PC-3 (cell line): ENCODE results near the gene SPATS2. TPM values are rescaled to one million over a fixed set of nuclear protein-coding genes. Genes with fewer than 3 reads are reported as not detected.

Source experiments
- ATAC-seq: fragments of 200-7000 bp; cut with Tn5 transposase; 2 replicates; pipeline ENCODE4 v1.9.1; 2020; ENCODE audit warnings: mild to moderate bottlenecking, moderate library complexity
- BruUV-seq: library from RNA; stranded (reverse); fragments of 400-500 nt; replicated peaks from 2 replicates; lab custom pipeline; 2021; lab: Mats Ljungman, UMichigan
- CTCF ChIA-PET: fragments of 300-600 bp; sonication (Branson Sonifier 250); formaldehyde crosslinking; loops from one replicate; lab custom pipeline; 2022; ENCODE audit warnings: antibody characterized with exemption; lab: Charles Lee
- POLR2A ChIA-PET: fragments of 300-600 bp; sonication (Branson Sonifier 250); formaldehyde crosslinking; loops from one replicate; lab custom pipeline; 2022; ENCODE audit warnings: antibody characterized with exemption; ENCODE audit not compliant: unreplicated experiment; lab: Charles Lee
- DNase-seq: peaks from one replicate; pipeline ENCODE4 v3.0.0-alpha.2; 2015
- H2AFZ ChIP-seq: fragments of 300-600 bp; sonication (generic); 2 replicates; pipeline ENCODE4 v1.6.0; 2016; ENCODE audit warnings: antibody characterized with exemption, low read length
- H3F3A ChIP-seq: fragments of 300-600 bp; sonication (generic); one replicate; pipeline ENCODE4 v1.6.0; 2017; ENCODE audit warnings: antibody characterized with exemption, low read length, control low read depth, mild to moderate bottlenecking; ENCODE audit not compliant: unreplicated experiment
- H3K27ac ChIP-seq: fragments of 300-600 bp; sonication (generic); 2 replicates; pipeline ENCODE4 v1.5.1; 2016; ENCODE audit warnings: mild to moderate bottlenecking, low read length
- H3K27me3 ChIP-seq: fragments of 300-600 bp; sonication (generic); 2 replicates; pipeline ENCODE4 v1.6.1; 2016; ENCODE audit warnings: low read length, mixed read lengths
- H3K36me3 ChIP-seq: fragments of 300-600 bp; sonication (generic); 2 replicates; pipeline ENCODE4 v1.6.1; 2016; ENCODE audit warnings: low read depth, mixed run types, low read length, mixed read lengths
- H3K4me1 ChIP-seq: fragments of 300-600 bp; sonication (generic); 2 replicates; pipeline ENCODE4 v1.5.1; 2016; ENCODE audit warnings: low read length; ENCODE audit not compliant: insufficient read depth
- H3K4me2 ChIP-seq: fragments of 300-600 bp; sonication (generic); 2 replicates; pipeline ENCODE4 v1.6.0; 2016; ENCODE audit warnings: low read length
- H3K4me3 ChIP-seq: fragments of 300-600 bp; sonication (generic); 2 replicates; pipeline ENCODE4 v1.5.1; 2016; ENCODE audit warnings: mild to moderate bottlenecking, low read length, mixed read lengths
- H3K79me2 ChIP-seq: fragments of 300-600 bp; sonication (generic); 2 replicates; pipeline ENCODE4 v1.6.1; 2017; ENCODE audit warnings: low read length, mixed read lengths
- H3K9ac ChIP-seq: fragments of 300-600 bp; sonication (generic); 2 replicates; pipeline ENCODE4 v1.6.0; 2016; ENCODE audit warnings: mild to moderate bottlenecking, low read length
- H3K9me2 ChIP-seq: fragments of 300-600 bp; sonication (generic); replicated peaks from 2 replicates; pipeline ENCODE4 v1.6.1; 2016; ENCODE audit warnings: mixed run types, low read length, mixed read lengths
- H3K9me3 ChIP-seq: fragments of 300-600 bp; sonication (generic); 2 replicates; pipeline ENCODE4 v1.6.1; 2016; ENCODE audit warnings: low read length, mixed read lengths
- H4K20me1 ChIP-seq: fragments of 300-600 bp; sonication (generic); 2 replicates; pipeline ENCODE4 v1.6.1; 2016; ENCODE audit warnings: low read length, mixed read lengths
- EZH2 ChIP-seq: fragments of 300-600 bp; sonication (generic); IDR thresholded peaks from one replicate; pipeline ENCODE4 v1.6.1; 2017; ENCODE audit warnings: antibody characterized with exemption, mild to moderate bottlenecking, low read length; ENCODE audit not compliant: unreplicated experiment
- EZH2phosphoT487 ChIP-seq: fragments of 300-600 bp; sonication (generic); IDR thresholded peaks from 2 replicates; pipeline ENCODE4 v1.6.1; 2018; ENCODE audit warnings: mild to moderate bottlenecking, antibody characterized with exemption, low read length, borderline replicate concordance
- intact Hi-C: fragments of 100-400 bp; cut with micrococcal nuclease; formaldehyde crosslinking; loops from 2 replicates; pipeline ENCODE4 v1.9.0; 2023
- total RNA-seq: library from RNA; depleted of rRNA; stranded (reverse); fragments of >200 nt; gene quantifications from 2 replicates; pipeline ENCODE4 v1.2.3, GENCODE V29; 2014
- TF ChIP-seq, protein P1 (sequence below): fragments of 300-600 bp; sonication (generic); conservative IDR thresholded peaks from 2 replicates; pipeline ENCODE4 v1.5.1; 2017; ENCODE audit warnings: antibody characterized with exemption, low read depth, mild to moderate bottlenecking, low read length

Gene SPATS2
- total RNA-seq, 1 experiment from 2014 or later, result 27.0 TPM

GRCh38 chr12:49357103-49357678 is 10.1 kb upstream of the SPATS2 start:
- BruUV-seq, result no TSS peak
- no peaks in the 10 kb centered on the region for H3K27me3 ChIP-seq
- ATAC-seq (peak; percentile 36; the same call in 1 of the 2 replicates), DNase-seq (peak; percentile 85)
- no peaks in the 10 kb centered on the region for H3K36me3 ChIP-seq
- no peaks in the 10 kb centered on the region for H3K9me3 ChIP-seq
- H3K9me2 ChIP-seq, result no peaks in the 10 kb centered on the region
- H3K4me2 ChIP-seq, result no peak overlapping the region
- H3K9ac ChIP-seq, result no peak overlapping the region
- H3K79me2 ChIP-seq, result no peaks in the 10 kb centered on the region
- no peak overlapping the region for H3K27ac ChIP-seq
- ChIA-PET CTCF (interaction anchor here (0.6 to 3.3 kb wide), 7 partner anchors 10 to 223 kb away, joined by 3 to 63 read pairs (median 10); partner anchors contain the start of genes DNAJC22 and SPATS2), POLR2A (interaction anchor here (0.6 kb wide), 1 partner anchor 35 kb away, joined by 5 read pairs; no protein-coding TSS in a partner anchor)
- H3F3A ChIP-seq, result no peaks in the 10 kb centered on the region
- H2AFZ ChIP-seq, result no peak overlapping the region
- intact Hi-C loops, result no loop called here
- no peak overlapping the region for H3K4me3 ChIP-seq
- H4K20me1 ChIP-seq, result no peaks in the 10 kb centered on the region
- TF ChIP-seq EZH2phosphoT487, result no peak
- TF ChIP-seq, protein P1, sequence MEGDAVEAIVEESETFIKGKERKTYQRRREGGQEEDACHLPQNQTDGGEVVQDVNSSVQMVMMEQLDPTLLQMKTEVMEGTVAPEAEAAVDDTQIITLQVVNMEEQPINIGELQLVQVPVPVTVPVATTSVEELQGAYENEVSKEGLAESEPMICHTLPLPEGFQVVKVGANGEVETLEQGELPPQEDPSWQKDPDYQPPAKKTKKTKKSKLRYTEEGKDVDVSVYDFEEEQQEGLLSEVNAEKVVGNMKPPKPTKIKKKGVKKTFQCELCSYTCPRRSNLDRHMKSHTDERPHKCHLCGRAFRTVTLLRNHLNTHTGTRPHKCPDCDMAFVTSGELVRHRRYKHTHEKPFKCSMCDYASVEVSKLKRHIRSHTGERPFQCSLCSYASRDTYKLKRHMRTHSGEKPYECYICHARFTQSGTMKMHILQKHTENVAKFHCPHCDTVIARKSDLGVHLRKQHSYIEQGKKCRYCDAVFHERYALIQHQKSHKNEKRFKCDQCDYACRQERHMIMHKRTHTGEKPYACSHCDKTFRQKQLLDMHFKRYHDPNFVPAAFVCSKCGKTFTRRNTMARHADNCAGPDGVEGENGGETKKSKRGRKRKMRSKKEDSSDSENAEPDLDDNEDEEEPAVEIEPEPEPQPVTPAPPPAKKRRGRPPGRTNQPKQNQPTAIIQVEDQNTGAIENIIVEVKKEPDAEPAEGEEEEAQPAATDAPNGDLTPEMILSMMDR, result peak; percentile 71
- TF ChIP-seq EZH2, result no peak
- peaks cover 21% of the 10 kb centered on the region for H3K4me1 ChIP-seq

DNA sequence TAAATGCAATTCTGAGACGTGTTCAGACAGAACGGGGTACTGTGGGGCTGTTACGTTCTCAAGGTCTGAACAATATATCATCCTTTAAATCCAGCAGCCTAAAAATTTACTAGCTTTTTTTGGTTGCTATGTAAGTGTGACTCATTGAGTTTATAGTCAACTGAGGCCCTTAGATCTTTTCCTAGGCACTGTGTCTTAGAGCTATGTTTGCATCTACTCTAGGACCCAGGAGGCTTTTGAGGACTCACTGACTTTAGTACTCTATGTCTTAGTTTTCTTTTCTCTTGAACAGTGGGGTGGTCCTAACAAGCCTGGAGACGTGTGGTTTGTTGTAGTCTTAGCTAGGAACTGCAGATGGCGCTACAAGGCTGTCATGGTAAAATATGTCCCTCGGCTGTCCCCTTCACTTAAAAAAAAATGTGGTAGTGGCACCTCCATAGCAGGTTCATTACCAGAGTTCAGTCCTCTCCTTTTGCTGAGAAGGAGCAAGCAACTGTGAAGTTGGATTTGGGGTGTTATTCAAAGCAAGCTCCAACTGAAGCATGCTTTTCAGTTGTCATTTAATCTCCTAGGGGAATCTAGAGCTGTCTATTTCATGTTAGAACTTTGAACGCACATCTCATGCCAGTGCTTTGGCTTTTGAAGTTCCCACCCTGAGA is 8.7 kb upstream of the SPATS2 start:
- Histone ChIP-seq H3K27me3 (no peaks in the 10 kb centered on the region), H2AFZ (peak overlapping the region; percentile 14; the same call in 1 of the 2 replicates), H4K20me1 (no peaks in the 10 kb centered on the region), H3K4me1 (peaks cover 21% of the 10 kb centered on the region), H3K4me3 (0 out of 2 replicates have a peak overlapping the region, but pooled peaks have one; percentile 2), H3K36me3 (no peaks in the 10 kb centered on the region), H3K9me2 (no peaks in the 10 kb centered on the region), H3K4me2 (peak overlapping the region; percentile 55), H3K27ac (no peak overlapping the region), H3K79me2 (no peaks in the 10 kb centered on the region), H3K9me3 (no peaks in the 10 kb centered on the region), H3F3A (no peaks in the 10 kb centered on the region), H3K9ac (no peak overlapping the region)
- CTCF ChIA-PET, result interaction anchor here (0.5 to 3.3 kb wide), 13 partner anchors 8 to 198 kb away, joined by 3 to 63 read pairs (median 6); partner anchors contain the start of genes DNAJC22 and SPATS2
- ATAC-seq, result peak; percentile 89
- POLR2A ChIA-PET, result interaction anchor here (0.5 to 1.5 kb wide), 5 partner anchors 8 to 470 kb away, joined by 3 to 20 read pairs (median 4); partner anchors contain the start of genes NCKAP5L and SPATS2
- intact Hi-C loops, result loop anchor here (1.0 kb wide), 2 partner anchors 9 to 156 kb away; partner anchors contain the start of gene SPATS2
- DNase-seq, result peak; percentile 63
- no peak for TF ChIP-seq EZH2phosphoT487
- TF ChIP-seq, protein P1, result peak; percentile 92
- no TSS peak for BruUV-seq
